ENCODE results near the gene NUP88.

DNA sequence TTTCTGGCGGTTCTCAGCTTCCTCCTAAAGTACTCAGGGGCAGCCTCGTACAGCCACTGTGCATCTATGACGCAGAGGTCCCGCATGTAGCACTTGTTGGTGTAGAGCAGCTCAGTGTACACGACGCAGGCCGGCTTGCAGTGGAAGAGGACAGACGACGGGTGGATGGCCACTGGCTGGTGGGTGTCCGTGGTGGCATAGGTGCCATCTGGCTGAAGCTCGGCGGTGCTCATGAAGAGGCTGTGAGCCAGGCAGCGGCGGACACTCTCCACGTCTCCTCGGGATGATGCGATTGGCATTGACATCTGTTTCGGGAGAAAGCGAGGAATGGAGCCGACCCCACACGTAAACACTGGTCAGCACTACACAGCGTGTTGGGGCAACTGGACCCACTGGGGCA is 24.7 kb upstream of the NUP88 start:
- TF ChIP-seq, protein P1, sequence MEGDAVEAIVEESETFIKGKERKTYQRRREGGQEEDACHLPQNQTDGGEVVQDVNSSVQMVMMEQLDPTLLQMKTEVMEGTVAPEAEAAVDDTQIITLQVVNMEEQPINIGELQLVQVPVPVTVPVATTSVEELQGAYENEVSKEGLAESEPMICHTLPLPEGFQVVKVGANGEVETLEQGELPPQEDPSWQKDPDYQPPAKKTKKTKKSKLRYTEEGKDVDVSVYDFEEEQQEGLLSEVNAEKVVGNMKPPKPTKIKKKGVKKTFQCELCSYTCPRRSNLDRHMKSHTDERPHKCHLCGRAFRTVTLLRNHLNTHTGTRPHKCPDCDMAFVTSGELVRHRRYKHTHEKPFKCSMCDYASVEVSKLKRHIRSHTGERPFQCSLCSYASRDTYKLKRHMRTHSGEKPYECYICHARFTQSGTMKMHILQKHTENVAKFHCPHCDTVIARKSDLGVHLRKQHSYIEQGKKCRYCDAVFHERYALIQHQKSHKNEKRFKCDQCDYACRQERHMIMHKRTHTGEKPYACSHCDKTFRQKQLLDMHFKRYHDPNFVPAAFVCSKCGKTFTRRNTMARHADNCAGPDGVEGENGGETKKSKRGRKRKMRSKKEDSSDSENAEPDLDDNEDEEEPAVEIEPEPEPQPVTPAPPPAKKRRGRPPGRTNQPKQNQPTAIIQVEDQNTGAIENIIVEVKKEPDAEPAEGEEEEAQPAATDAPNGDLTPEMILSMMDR (conservative IDR thresholded peaks at IDR 0.05; ENCODE audit: low read depth, low read length): no peak
- TF ChIP-seq EZH2 (IDR thresholded peaks at IDR 0.05; ENCODE audit: low read length, unreplicated experiment) (no peak), EZH2phosphoT487 (IDR thresholded peaks at IDR 0.05; ENCODE audit: borderline replicate concordance, low read length) (no peak)
